Stimulated activated CD8-positive, alpha-beta memory T cell treated with anti-CD3 and anti-CD28 coated beads, Interleukin-15, amount 100 ng/mL, for 24 hours (primary cell): Measurements from ENCODE around the gene NDUFV1.

Experiments
- DNase-seq: peaks from one replicate; pipeline ENCODE4 v3.0.0-alpha.2; 2020; ENCODE audit warnings: low read depth

NDUFV1 gene

GRCh38 chr11:67640758-67641337, 34.1 kb downstream of the NDUFV1 start:
- DNase-seq, result no peak

DNA sequence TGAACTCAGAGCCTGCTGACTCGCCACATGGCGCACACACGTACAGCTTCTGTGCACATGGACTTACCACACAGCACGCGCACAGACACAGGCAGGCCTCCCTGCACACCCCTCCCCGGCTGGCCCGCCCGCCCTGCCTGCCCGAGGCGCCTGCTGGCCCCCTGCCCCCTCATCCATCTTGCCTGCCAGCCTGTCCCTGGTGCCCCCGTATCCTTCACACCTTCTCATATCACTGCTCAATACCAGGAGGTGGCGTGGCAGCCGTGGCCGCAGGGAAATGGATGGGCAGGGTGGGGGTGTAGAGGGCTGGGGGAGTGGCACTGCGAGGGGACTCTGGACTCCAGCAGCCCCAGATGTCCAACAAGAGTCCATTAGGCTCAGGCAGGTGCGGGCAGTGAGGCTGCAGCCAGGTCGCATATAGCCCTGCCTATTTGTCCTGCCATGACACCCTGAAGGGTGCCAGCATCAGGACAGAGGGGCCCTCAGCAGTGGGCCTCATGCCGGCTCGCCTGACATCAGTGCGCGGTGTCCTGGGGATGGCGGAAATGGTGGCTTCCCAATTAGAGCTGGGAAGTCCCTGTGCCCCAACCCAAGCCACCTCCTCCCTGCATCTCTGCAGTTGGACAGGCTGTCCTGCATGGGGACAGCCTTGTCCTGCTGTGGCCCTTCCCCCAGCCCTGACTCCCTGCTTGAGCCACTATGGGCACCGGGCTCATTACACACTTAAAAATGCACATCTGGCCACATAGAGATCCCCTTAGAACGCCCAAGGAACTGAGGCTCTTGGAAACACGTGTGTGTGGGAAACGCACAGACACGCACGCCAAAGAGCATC, 34.8 kb downstream of the NDUFV1 start:
- no peak for DNase-seq

DNA sequence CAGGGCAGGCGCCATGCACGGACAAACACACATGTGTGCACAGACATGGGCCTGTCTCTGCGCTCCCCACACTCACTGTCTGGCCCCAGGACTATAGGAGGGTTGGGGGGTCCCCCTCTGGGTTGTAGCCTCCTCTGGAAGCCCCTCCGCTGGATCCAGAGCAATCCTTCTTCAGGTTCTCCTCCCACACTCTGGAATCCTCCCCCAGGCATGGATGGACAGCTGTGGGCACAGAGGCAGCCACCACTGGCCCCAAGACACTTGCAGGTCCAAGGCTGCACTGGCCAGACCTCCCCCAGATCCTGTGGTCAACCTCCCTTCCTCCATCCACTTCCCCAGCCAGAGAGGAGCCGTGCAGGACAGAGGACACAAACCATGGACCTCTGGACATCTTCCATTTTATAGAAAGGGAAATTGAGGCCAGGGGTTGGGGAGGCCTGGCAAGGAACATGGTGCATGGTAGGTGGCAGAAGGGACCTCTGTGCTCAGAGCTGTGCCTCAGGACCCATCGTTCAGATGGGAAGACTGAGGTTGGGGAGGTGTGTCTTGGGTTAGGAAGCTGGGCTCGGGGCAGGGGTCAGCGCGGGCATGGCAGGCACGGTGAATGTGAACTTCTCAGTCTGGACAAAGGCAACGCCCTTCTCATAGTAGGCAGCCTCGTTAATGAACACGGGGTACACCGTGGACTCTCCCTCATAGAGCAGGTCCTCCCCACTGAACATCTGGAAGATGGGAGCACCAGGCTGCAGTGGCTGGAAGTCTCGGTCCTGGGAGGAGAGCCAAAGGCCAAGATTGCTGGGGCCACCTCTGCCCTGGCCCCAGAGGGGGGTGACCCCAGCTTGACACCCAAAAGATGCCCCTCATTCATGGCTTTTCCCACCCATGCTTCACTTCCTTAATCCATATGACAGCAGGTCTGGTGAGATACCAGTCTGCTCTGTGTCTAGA, 35.7 kb downstream of the NDUFV1 start:
- DNase-seq, result no peak

DNA sequence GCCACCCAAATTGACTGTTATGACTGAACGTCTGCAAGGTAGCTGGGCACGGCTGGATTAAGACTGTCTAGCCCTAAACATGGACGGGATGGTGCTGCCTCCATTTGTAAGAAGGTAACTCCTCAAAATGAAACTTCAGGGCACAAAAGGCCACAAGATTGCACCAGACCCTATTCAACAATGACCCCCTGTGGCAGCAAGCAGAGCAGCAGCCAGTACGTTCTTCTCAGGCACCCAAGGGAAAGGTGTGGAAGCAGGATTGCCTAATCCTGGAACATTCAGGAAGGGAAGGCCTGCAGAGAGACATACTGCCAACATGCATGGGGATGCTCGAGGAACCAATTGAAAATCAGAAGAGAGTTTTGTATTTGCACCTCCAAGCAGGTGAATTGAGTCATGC, 37.3 kb downstream of the NDUFV1 start:
- DNase-seq, result no peak

DNA sequence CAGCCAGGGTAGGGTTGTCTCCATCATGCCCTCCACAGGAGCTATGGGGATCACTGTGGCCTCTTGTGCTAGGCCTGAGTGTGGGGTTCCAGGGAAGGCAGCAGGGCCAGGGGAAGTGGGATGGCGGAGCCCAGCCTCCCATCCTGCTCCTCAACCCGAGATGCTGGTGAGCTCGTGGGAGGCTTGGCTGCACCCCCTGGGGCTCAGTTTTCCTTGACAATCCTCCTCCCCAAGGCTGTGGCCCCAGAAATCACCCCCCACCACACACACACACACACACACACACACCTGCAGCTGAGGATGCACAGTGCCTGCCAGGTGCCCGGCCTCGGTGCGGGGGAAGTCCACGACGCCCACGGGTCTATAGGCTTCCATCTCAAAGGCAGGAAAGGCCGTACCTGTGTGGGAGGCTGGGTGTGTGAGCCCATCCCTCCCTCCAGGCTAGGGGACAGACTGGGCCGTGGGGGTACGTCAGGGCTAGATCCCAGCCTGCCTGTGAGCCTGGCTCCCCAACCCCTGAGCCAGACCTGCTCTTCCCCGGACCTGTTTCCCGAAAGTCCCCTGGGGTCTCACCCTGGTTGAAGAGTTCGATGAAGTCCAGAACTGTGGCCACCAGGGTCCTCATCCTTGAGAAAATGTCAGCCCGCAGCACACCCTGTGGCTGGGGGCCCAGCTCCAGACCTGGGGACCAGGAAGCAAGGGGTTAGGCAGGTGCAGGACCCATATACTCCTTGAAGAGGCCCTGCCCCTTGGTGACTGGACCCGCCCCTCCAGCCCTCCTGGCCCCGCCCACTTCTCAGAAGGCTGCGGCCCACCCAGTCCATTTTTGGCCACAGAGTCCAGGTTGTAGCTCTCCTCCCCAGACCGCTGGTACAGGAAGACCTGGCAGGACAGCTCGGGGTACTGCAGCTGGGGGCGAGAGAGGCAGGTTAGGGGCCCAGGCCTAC, 38.0 kb downstream of the NDUFV1 start:
- no peak for DNase-seq

DNA sequence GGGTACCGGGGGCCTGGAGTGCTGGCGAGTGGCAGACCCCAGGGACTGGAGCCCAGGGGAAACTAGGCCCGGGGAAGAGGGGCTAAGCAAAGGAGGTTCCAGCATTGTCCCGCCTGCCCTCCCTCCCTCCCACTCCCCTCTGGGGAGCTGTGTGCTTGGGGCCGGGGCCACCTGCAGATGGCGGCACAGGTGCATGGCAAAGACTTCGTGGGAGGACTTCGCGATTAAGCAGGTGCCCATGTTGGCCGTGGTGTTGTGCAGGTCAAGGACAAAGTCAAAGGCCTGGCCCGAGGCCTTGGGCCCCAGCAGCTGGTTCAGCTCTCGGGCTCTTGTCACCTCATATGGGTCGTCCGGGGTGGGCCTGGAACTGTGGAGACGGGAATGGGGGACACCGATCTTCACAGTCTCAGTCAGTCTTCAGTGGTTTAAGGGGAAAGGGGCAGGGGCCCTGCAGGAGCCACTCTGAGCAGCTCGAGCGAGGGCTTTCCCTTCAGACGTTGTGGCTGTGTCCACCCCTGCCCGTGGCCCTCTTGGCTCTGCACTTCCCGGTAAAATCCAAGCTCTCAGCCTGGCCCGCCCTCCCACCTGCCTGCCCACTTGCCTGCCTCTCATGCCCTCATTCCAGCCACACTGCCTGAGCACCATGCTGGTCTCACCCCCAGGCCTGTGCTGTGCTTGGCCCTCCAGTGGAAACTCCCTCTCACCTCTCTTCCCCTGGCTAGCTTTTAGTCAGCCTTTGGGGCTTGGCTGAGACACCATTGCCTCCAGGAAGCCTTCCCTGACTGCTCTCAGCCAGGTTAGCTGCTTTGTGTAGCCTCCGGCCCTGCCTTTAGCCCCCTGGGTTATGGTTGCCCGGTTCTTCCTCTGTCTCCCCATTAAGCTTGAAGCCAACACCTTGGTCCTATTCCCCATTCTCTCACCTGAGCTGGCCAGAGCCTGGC, 39.1 kb downstream of the NDUFV1 start:
- no peak for DNase-seq

GRCh38 chr11:67646535-67647336, 40.0 kb downstream of the NDUFV1 start:
- no peak for DNase-seq

GRCh38 chr11:67647471-67647870, 40.7 kb downstream of the NDUFV1 start:
- no peak for DNase-seq

DNA sequence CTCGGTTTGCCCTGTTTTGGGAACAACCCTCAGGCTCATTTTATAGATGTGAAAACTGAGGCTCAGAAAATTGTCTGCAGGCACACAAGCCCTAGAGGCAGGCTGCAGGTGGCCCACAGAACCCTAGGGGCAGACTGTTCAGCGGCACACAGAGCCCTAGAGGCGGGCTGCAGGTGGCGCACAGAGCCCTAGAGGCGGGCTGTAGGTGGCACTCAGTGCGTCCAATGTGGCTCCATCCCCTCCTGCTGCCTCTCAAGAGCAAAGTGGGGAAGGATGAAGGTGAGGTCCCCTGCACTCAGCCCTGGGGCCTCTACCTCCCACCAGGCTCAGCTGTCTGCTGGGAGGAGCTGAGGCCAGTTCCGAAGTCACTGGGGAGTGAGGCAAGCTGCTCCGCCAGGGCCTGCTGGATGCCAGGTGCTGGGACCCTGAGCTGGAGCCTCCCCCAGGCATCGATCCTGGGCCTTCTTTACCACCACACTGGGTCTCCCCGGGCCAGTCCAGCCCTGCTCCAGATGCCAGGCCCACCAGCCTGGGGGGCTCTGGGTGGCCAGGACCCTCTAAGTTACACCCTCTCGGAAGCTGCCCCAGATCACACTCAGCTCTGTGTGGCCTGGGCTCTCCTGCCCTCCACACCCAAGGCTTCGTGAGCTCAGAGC, 41.5 kb downstream of the NDUFV1 start:
- no peak for DNase-seq

- no peak for DNase-seq
Measured at GRCh38 chr11:67648796-67649613, 42.3 kb downstream of the NDUFV1 start.

DNA sequence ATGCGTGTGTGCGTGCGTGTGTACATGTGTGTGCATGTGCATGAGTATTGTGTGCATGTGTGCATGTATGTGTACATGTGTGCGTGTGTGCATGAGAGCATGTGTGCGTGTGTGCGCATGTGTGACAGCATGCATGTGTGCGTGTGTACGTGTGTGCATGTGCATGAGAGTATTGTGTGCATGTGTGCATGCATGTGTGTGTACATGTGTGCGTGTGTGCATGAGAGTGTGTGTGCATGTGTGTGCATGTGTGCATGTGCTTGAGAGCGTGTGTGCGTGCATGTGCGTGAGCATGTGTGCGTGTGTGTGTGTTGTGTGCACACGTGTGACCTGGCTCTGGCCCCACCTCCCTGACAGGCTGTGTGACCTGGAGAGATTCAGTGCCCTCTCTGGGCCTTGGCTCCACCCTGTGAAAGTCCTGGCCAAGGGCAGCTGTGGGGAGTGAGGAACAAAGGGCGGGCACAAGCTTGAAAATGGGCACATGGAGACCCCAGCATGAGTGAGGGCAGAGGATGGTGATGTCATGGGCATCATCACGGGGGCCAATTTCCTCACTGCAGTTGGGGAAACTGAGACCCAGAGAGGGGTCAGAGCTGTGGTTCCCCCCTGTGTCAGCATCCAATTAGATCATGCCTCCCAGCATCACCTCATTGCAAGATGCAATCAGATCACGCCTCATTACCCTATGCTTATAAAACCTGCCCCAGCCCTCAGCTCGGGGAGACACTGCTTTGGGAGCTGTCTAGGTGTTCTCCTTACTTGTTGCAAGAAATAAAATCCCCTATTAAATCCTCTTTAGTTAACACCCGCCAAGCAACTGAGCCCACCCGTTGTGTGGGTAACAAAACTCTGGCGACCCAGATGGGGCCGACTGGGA, 43.1 kb downstream of the NDUFV1 start:
- DNase-seq, result no peak

- DNase-seq, result no peak
Measured at GRCh38 chr11:67651976-67652781, 45.4 kb downstream of the NDUFV1 start.

DNA sequence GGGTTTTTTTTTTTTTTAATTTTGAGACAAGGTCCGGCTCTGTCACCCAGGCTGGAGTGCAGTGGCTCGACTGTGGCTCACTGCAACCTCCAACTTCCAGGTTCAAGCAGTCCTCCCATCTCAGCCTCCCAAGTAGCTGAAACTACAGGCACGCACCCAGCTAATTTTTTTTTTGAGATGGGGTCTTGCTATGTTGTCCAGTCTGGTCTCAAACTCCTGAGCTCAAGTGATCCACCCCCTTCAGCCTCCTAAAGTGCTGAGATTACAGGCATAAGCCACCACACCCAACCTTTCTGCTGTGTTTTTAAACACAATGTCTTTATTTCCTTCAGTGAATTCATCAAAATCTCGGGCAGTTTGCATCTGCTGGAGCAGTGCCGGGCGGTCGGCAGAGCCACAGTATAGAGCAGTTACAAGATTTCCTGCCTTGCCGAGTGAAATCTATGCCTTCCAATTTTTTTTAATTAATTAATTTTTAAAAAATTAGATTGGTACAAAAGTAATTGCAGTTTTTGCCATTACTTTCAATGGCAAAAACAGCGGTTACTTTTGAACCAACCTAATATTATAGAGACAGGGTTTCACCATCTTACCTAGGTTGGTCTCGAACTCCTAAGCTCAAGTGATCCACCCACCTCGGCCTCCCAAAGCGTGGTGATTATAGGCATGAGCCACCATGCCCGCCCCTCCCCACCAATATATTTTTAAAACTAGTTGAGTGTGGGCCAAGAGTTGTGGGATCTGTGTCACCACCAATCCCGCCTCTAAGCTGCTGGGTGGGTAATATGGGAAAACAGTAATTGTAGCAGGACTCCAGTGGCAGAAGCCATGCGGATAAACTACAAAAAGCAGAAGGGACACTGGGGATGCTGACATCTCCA, 46.5 kb downstream of the NDUFV1 start:
- DNase-seq, result no peak

DNA sequence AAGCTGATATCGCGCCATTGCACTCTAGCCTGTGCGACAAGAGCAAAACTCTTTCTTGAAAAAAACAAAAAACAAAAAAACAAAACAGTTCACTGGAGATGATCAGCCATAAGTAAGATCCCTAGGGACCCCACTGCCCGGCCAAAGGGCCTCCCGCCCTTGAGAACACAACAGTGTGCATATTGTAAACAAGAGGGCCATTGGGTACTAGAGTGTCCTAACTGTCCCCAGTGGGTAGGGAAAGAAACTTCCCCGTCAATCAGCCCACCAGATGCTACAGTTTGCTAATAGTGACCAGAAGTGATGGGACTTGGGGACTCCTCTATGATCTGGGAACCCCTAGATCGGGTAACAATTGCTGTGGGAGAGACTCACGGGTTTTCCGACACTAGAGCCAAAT, 47.5 kb downstream of the NDUFV1 start:
- DNase-seq, result no peak

DNA sequence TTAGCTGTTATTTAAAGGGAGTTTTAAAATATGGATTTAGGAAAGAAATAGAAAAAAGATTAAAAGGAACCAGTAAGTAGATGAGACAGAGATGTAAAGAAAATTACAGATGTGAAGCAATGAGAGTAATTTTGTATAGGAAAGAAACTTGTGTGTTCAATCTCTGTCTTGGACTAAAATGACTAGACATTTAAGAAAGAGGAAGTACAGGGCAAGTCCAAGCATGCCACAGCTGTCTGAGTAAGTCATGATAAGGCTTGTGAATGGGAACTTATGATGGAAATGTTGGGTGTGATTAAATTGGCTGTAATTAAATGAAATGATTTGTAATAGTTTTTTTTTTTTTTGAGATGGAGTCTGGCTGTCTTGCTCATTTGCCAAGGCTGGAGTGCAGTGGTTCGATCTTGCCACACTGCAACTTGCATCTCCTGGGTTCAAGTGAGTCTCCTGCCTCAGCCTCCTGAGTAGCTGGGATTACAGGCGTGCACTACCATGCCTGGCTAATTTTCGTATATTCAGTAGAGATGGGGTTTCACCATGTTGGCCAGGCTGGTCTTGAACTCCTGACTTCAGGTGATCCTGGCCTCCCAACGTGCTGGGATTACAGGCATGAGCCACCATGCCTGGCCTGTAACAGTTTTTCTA, 49.7 kb downstream of the NDUFV1 start:
- DNase-seq, result no peak
